ENCODE measurements around the gene RTCA.

GRCh38 chr1:100308777-100309176, 42.8 kb downstream of the RTCA start:
- TF ChIP-seq CTCF (IDR thresholded peaks at IDR 0.05) (no peak), EZH2 (IDR thresholded peaks at IDR 0.05; ENCODE audit: borderline replicate concordance, insufficient read depth, low read depth, low read length, poor library complexity, severe bottlenecking) (no peak)
